Measurements from ENCODE around the gene IGFBP4. TPM values are rescaled to one million over a fixed set of nuclear protein-coding genes. Genes with fewer than 3 reads are reported as not detected.
A peak's percentile ranks its signal among the peaks of the same experiment; 100 is the strongest.

IGFBP4 gene
- total RNA-seq, 1 donor from 2014 or later, result 108 TPM

DNA sequence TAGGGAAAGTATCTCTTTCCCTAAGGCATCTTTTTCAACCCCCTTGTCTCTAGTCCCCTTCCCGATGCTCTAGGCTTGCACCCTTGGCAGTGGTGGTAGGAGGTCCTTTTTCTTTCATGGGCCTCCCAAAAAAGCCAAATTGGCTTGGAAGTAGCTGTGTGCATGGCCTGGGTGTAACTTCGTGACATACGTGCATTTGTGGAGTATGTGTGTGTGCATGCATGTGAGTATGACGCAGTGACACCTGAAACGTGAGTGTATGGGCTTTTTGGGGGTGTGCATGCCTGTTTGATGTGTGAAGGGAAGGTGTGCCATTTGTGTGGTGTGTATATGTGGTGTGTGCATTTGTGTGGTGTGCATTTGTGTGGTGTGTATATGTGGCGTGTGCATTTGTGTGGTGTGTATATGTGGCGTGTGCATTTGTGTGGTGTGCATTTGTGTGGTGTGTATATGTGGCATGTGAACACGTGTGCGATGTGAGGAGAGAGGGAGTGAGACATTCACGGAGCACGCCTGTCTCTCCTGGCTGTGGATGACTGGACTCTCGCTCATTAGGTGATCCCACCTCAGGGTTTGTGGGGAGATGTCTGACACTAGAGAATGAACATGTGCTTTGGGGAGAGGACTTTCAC is 15.7 kb downstream of the IGFBP4 start:
- peak overlapping the region; percentile 95 for H3K27ac Mint-ChIP-seq
- no peaks in the 10 kb centered on the region for H3K9me3 Mint-ChIP-seq
- TF ChIP-seq, protein P1, sequence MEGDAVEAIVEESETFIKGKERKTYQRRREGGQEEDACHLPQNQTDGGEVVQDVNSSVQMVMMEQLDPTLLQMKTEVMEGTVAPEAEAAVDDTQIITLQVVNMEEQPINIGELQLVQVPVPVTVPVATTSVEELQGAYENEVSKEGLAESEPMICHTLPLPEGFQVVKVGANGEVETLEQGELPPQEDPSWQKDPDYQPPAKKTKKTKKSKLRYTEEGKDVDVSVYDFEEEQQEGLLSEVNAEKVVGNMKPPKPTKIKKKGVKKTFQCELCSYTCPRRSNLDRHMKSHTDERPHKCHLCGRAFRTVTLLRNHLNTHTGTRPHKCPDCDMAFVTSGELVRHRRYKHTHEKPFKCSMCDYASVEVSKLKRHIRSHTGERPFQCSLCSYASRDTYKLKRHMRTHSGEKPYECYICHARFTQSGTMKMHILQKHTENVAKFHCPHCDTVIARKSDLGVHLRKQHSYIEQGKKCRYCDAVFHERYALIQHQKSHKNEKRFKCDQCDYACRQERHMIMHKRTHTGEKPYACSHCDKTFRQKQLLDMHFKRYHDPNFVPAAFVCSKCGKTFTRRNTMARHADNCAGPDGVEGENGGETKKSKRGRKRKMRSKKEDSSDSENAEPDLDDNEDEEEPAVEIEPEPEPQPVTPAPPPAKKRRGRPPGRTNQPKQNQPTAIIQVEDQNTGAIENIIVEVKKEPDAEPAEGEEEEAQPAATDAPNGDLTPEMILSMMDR (IDR thresholded peaks at IDR 0.05; ENCODE audit: unreplicated experiment), result no peak
- peaks cover 14% of the 10 kb centered on the region for H3K36me3 Mint-ChIP-seq
- DNase-seq (ENCODE audit: low spot score in 2 of 2, unreplicated experiment in 2 of 2), result no peak
- H3K4me3 Mint-ChIP-seq, result no peak overlapping the region
- H3K4me1 Mint-ChIP-seq, result peaks cover 63% of the 10 kb centered on the region
- no peaks in the 10 kb centered on the region for H3K27me3 Mint-ChIP-seq (ENCODE audit: low read depth)

DNA sequence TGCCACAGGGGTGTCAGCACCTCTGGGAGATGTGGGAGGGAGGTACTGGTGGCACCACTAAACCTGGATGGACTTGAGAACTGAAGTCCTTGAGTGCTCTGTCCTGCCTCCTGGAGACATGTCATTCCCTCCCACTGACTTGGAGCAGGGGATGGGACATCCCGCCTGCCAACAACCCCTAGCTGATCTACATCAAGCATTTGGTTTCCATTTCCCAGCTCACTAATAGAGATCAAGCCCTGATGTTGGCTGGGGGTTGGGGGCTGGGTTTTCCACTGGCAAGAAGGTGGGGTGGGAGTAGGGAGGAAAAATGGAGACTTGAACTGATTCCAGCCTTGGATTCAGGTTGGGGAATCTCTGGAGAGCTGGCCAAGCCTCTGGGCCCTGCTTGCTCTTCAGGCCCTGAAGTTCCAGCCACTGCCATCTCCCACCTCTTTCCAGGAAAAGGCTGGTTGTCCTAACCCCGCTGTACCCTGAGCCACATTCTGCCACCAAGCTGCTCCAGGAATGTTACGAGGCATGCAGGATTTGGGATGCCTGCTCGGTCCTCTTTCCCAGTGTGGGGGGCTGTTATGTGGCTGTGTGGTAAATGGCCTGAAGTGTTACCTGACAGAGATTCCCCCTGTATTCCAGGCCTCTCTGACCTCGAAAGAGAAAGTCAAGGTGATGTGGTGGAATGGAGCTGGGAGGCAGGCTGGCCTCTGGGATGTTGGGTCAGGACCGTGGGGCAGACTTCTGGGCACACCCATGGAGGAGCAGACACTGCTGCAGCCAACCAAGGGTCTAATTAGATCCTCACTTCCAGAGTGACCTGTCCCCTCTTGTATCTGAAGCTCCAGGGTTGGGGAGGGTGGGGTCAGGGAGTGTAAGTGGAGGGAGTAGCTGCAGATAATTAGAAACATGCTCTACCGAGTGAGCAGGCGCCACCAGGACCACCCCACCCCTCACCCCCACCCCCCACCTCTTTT is 16.7 kb downstream of the IGFBP4 start:
- H3K36me3 Mint-ChIP-seq, result peaks cover 7% of the 10 kb centered on the region
- no peaks in the 10 kb centered on the region for H3K27me3 Mint-ChIP-seq (ENCODE audit: low read depth)
- peak overlapping the region; percentile 16 for H3K27ac Mint-ChIP-seq
- H3K4me1 Mint-ChIP-seq, result peaks cover 70% of the 10 kb centered on the region
- H3K4me3 Mint-ChIP-seq, result no peak overlapping the region
- DNase-seq (ENCODE audit: low spot score in 2 of 2, unreplicated experiment in 2 of 2), result no peak
- TF ChIP-seq, protein P1 (IDR thresholded peaks at IDR 0.05; ENCODE audit: unreplicated experiment), result no peak
- H3K9me3 Mint-ChIP-seq, result no peaks in the 10 kb centered on the region

DNA sequence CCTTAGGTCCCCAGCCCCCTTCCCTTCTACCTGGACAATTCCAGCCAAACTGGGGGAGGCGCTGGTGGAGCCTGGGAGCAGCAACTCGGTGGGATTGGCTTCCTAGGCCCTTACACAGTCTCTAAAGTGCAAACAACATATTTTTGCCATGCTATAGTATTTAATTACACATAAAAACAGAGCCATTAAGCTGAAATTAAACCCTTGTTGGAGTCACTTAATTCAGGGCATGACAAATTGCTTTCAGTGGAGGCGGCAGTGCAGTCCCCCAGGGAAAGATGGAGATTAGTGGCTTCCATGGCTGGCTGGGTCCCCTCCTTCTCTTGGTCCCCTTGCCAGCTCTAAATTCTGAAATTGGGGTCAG is 17.3 kb downstream of the IGFBP4 start:
- H3K27ac Mint-ChIP-seq, result peak overlapping the region; percentile 66
- no peak overlapping the region for H3K4me3 Mint-ChIP-seq
- no peak for DNase-seq (ENCODE audit: low spot score in 2 of 2, unreplicated experiment in 2 of 2)
- H3K9me3 Mint-ChIP-seq, result no peaks in the 10 kb centered on the region
- H3K4me1 Mint-ChIP-seq, result peaks cover 70% of the 10 kb centered on the region
- H3K36me3 Mint-ChIP-seq, result peaks cover 5% of the 10 kb centered on the region
- TF ChIP-seq, protein P1 (IDR thresholded peaks at IDR 0.05; ENCODE audit: unreplicated experiment), result no peak
- no peaks in the 10 kb centered on the region for H3K27me3 Mint-ChIP-seq (ENCODE audit: low read depth)

DNA sequence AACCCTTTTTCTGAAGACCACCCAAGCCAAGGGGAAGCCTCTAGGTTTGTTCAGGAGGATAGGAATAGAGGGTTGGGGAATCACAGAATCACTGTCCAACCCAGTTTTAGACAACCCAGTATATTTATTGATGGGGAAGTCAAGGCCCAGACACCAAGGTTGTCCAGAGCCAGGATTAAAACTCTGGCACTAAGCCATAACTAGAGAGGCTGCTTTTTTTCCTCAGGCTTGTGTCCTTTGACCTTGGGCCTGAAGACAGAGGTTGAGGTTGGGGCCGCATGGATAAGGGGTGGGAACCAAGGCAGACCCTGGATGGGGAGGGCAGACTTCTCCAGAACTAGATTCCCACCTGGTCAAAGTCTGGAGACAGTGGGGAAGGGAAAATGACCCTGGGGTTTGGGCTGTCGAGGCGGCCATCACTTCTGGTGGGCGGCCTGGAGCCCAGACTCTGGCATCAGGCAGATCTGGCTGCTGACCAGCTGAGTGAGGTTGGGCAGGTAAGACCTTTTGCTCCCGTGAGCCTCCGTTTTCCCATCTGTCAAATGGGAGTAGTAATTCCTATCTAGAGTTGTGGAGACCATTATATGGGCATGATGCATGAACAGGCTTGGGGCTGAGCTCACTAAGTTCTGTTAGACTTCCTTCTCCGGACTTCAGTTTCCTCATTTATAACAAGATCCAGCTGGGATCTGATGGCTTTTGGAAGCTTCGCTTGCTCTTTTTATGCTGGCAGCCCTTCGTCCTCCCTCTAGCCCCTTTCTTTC is 17.9 kb downstream of the IGFBP4 start:
- Mint-ChIP-seq H3K36me3 (no peaks in the 10 kb centered on the region), H3K4me3 (no peak overlapping the region), H3K9me3 (no peaks in the 10 kb centered on the region), H3K27ac (peak overlapping the region; percentile 89), H3K4me1 (peaks cover 70% of the 10 kb centered on the region), H3K27me3 (ENCODE audit: low read depth) (no peaks in the 10 kb centered on the region)
- no peak for DNase-seq (ENCODE audit: low spot score in 2 of 2, unreplicated experiment in 2 of 2)
- TF ChIP-seq, protein P1 (IDR thresholded peaks at IDR 0.05; ENCODE audit: unreplicated experiment), result no peak

DNA sequence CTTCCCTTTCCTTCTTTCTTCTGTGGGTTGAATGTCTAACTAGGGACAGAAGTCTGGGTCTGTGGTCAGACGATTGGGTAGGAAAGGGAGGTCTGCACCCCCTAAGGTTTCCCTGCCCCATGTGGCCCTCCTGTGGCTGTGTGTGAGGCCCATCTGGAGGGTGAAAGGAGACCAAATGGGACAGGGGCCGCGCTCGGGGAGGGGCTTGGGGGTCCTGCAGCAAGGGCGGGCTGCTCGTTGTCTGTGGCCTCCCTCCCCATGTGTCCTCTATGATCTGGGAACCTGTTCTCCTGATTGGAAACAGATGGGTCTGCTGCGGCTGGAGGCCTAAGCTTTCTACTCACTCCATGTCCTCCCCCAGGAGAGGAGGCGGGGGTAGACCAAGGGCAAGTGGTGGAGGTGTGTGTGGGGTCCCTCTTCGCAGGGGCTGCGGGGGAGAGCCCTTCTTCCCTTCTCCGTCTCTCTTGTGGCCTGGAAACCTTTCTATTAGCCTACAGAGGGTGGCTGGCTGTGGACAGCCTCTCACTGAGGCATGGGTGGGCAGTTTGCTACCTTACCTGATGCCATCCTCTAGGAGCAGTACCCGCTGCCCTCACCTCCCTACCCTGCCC is 18.6 kb downstream of the IGFBP4 start:
- Mint-ChIP-seq H3K27ac (peak overlapping the region; percentile 89), H3K9me3 (no peaks in the 10 kb centered on the region), H3K4me3 (no peak overlapping the region), H3K27me3 (ENCODE audit: low read depth) (no peaks in the 10 kb centered on the region), H3K4me1 (peaks cover 70% of the 10 kb centered on the region), H3K36me3 (no peaks in the 10 kb centered on the region)
- DNase-seq (ENCODE audit: low spot score in 2 of 2, unreplicated experiment in 2 of 2), result no peak
- TF ChIP-seq, protein P1 (IDR thresholded peaks at IDR 0.05; ENCODE audit: unreplicated experiment), result no peak

Data from mesothelial cell of epicardium (in vitro differentiated cells).